Inflammatory macrophage treated with lipopolysaccharide for 1 hour (primary cell): ENCODE results near the gene DISC1.
"Not testable (repeated sequence)": the region's sequence is repeated elsewhere in the genome, so short reads cannot be mapped to it uniquely, and the experiment has no call there.

Experiments used
- DNase-seq, 2 donors: peaks; one replicate each; pipeline ENCODE4 v3.0.0-alpha.2; 2020 to 2022

Gene DISC1

GRCh38 chr1:231903586-231904081, 277.0 kb downstream of the DISC1 start:
- no peak for DNase-seq

GRCh38 chr1:231907310-231907709, 280.7 kb downstream of the DISC1 start:
- not testable (repeated sequence) for DNase-seq

DNA sequence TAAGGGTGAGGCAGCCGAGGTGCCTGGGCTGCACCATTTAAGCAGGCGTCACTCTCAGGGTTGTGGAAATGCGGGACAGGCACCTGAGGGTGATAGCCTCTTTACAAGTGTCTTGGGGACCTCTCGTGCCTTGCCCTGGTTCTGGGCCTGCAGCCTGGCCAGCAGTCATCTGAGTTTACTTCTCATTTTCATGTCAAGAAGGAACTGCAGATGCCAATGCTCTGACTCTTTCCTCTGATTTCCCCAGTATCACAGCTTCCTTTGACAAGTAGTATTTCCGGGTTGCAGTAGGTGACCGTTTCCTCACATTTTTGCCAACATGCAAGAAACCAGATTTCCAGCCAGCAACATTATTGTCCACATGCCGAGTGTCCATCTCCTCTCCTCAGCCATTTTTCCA, 286.9 kb downstream of the DISC1 start:
- peak; percentile 7 to 12 for DNase-seq

GRCh38 chr1:231918239-231919015, 291.8 kb downstream of the DISC1 start:
- no peak for DNase-seq

GRCh38 chr1:231919239-231919885, 292.8 kb downstream of the DISC1 start:
- DNase-seq = no peak

DNA sequence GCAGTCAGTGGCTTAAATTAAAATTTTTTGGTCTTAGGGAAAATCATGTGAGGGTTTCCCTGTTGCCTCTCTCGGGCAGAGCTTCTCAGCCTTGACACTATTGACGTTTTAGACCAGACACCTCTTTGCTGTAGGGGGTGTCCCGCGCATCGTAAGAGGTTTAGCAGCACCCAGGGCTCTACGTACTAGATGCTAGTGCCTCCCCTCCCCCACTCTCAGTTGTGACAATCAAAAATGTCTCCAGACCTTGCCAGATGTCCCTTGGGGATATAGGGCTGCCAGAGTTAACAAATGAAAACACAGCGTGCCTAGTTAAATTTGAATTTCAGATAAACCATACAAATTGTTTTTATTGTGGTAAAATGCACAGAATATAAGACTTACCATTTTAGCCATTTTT, 293.3 kb downstream of the DISC1 start:
- no peak for DNase-seq

GRCh38 chr1:231921646-231922345, 295.2 kb downstream of the DISC1 start:
- no peak for DNase-seq

DNA sequence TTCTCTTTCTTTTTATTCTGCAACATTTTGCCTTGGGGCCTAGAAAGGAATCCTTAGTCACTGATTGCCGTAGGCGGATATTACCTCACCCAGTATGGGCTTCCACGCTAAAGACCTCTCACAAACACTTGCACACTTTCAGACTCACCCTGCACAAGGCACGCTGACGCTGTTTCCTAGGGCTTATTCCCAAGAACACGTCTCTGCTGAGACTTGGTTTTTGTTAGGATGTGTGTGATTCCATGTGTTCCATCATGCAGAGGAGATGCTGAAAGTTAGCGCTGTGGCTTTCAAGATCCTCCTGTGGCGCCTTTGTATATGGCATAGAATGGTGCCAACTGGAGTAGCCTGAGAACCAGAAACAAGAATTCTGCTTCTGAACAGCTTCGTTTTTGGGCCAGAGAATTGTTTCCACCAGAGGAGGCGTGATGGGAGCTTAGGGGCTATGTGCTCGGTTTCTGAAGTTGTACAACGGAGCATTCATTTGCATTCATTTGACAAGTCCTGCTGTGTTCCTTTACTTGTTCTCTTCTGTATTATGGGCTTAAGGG, 297.0 kb downstream of the DISC1 start:
- peak; percentile 21 to 22 for DNase-seq

DNA sequence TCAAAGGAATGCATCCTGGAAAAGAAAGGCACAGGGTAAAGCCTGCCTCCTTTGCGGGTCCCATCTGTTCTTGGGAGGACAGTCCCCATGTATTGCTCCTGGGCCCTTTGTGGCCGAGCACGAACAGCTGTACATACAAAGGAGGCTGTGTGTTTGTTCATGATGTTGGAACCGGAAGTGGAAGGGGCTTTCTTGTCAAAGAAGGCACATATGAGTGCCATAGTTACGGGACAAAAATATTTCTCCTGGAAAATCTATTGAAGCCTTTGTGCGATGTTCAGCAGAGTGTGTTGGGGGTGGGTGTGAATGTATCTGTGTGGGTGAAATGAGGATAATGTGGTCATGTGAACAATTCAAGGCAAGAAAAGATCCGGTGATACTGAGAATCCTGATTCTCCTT, 297.6 kb downstream of the DISC1 start:
- no peak for DNase-seq

- no peak for DNase-seq
Observed at GRCh38 chr1:231925864-231926263, 299.3 kb downstream of the DISC1 start.

- no peak for DNase-seq
Observed at GRCh38 chr1:231926340-231926739, 299.8 kb downstream of the DISC1 start.

DNA sequence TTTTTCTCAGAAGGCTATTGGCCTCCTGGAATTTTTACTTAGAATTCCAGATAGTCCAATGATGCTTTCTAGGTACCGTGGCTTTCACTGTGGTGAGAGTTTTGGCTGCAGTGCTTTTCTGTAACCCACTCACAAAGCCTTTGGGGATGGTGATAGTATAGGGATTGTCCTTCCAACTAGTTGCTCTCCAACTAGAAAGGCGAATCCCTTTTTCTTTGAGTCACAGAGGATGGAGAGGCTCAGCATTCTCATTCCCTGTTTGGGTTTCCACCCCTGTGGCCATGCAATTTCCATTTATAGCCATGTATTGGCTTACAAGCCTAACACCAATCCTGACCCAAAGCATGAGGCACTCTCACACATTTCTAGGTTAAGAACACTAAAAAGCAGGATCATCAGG, 300.3 kb downstream of the DISC1 start:
- no peak for DNase-seq

DNA sequence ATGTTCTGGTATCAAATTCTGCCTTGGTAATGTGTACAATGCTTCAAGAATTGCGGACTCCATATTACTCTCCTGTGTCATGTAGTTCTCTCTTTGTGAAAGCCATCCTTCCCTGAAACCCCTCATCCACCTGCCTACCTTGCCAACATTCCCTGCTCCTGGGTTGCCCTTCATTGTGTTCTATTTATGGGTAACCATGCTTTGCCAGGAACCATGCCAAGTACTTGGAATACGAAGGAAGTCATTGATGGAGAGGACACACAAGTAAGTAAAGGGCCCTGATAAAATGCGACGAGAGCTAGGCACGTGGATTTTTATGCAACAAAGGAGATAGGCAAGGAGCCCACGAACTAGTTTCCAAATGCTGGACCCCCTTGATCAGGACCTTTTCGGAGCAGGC, 300.8 kb downstream of the DISC1 start:
- DNase-seq = no peak

GRCh38 chr1:231929311-231929710, 302.7 kb downstream of the DISC1 start:
- DNase-seq = no peak

DNA sequence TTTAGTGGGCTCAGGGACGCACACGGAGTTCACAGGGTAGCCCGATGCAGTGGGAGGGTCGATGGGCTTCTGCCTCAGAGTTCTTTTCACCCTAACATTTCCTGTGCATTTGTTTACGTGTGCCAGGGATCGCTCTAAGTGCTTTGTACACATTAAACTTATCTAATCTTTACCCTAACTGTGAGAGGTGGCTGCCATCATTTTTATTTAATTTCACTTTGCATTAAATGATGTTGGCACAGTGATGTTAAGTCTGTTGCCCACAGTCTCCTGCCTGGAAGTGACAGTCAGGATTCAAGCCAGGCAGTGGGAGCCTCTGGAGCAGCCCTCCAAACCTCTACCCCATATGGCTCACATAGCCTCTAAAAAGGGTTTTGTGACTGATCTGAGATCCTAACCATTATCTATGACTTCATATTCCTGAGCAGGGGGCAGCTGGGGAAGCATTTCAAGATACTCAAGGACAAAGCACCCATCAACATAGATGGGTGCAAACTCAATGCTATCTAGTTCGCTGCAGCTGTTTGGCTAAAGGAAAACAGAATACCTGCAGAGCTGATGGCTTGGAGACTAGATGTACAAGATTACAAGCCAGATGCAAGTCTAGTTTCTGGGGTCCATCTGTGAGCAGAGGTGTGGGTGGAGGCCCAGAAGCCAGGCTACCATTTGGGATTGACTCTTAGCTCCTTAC, 303.8 kb downstream of the DISC1 start:
- no peak for DNase-seq

GRCh38 chr1:231931146-231931545, 304.6 kb downstream of the DISC1 start:
- no peak for DNase-seq

GRCh38 chr1:231931846-231932454, 305.4 kb downstream of the DISC1 start:
- peak; percentile 13 to 75 for DNase-seq

GRCh38 chr1:231933711-231934626, 307.4 kb downstream of the DISC1 start:
- DNase-seq = no peak

GRCh38 chr1:231934797-231935196, 308.2 kb downstream of the DISC1 start:
- DNase-seq = no peak

DNA sequence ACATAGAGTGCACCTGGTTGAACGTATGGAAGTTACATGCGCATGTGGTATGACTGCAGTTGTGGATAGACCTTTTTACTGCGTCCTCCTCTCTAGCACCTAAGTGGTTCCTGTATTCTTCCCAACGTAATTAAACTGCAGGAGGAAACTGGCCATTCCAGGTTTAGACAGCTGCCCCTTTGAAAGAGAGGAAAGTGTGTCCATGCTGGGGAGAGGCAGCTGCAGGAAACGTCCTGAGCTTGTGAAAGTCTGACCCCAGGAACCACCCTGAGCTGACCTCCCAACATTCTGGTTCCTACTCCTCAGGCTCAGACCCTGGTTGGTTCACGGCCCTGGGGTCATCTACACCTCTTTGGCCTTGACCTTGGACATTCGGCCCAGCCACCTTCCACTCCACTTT, 309.3 kb downstream of the DISC1 start:
- no peak for DNase-seq
